Liver (tissue), 9 donors: Measurements from ENCODE around the gene ARHGEF7. TPM values are rescaled to one million over a fixed set of nuclear protein-coding genes. Genes with fewer than 3 reads are reported as not detected.

Source experiments
- DNase-seq: peaks from one replicate; pipeline ENCODE4 v3.0.0-alpha.2; 2017; ENCODE audit warnings: low spot score
- H3K27ac ChIP-seq, 2 donors: one replicate each; pipeline ENCODE4 v1.7.0; 2013; ENCODE audit warnings: inconsistent platforms in 2 of 2, low read length in 2 of 2, control low read depth in 1 of 2, low read depth in 1 of 2, mild to moderate bottlenecking in 1 of 2
- H3K27me3 ChIP-seq, 4 donors: one replicate each; pipeline versions ENCODE4 v1.6.1 to v1.7.0; 2013; ENCODE audit warnings: low read length in 3 of 4, inconsistent platforms in 1 of 4, mild to moderate bottlenecking in 1 of 4, moderate library complexity in 1 of 4; ENCODE audit not compliant: control insufficient read depth in 4 of 4, insufficient read depth in 4 of 4
- H3K36me3 ChIP-seq, 4 donors: one replicate each; pipeline versions ENCODE4 v1.6.1 to v1.7.0; 2013; ENCODE audit warnings: low read length in 3 of 4, mild to moderate bottlenecking in 3 of 4, low read depth in 1 of 4, moderate library complexity in 1 of 4; ENCODE audit not compliant: control insufficient read depth in 4 of 4, insufficient read depth in 3 of 4
- H3K4me1 ChIP-seq, 4 donors: one replicate each; pipeline versions ENCODE4 v1.6.1 to v1.7.0; 2013; ENCODE audit warnings: low read length in 3 of 4, mild to moderate bottlenecking in 3 of 4, moderate library complexity in 1 of 4; ENCODE audit not compliant: control insufficient read depth in 4 of 4, insufficient read depth in 4 of 4
- H3K4me3 ChIP-seq, 3 donors: one replicate each; pipeline versions ENCODE4 v1.6.1 to v1.7.0; 2013; ENCODE audit warnings: low read length in 3 of 3, control low read depth in 1 of 3, low read depth in 1 of 3, mild to moderate bottlenecking in 1 of 3
- H3K9ac ChIP-seq, 2 donors: one replicate each; pipeline ENCODE4 v1.7.0; 2013; ENCODE audit warnings: low read length in 2 of 2, mild to moderate bottlenecking in 2 of 2, moderate library complexity in 2 of 2, control low read depth in 1 of 2, low read depth in 1 of 2
- H3K9me3 ChIP-seq, 4 donors: one replicate each; pipeline versions ENCODE4 v1.6.1 to v1.7.0; 2013; ENCODE audit warnings: low read length in 3 of 4; ENCODE audit not compliant: control insufficient read depth in 4 of 4
- ATF3 ChIP-seq: IDR thresholded peaks from 2 replicates; pipeline ENCODE4 v1.6.1; 2016; ENCODE audit warnings: antibody characterized with exemption
- CTCF ChIP-seq: fragments of 150-350 bp; IDR thresholded peaks from 2 replicates; pipeline ENCODE4 v1.5.1; 2017; ENCODE audit warnings: improper control_type of control experiment, low read depth, low read length; ENCODE audit not compliant: missing input control
- EGR1 ChIP-seq, 2 donors: IDR thresholded peaks; 2 replicates each; pipeline ENCODE4 v1.6.1; 2016 to 2018; ENCODE audit warnings: antibody characterized with exemption in 2 of 2, low read depth in 2 of 2
- FOXA1 ChIP-seq: IDR thresholded peaks from 2 replicates; pipeline ENCODE4 v1.6.1; 2016; ENCODE audit warnings: antibody characterized with exemption
- FOXA2 ChIP-seq: IDR thresholded peaks from 2 replicates; pipeline ENCODE4 v1.6.1; 2016; ENCODE audit warnings: antibody characterized with exemption
- GABPA ChIP-seq, 2 donors: IDR thresholded peaks in 1 of 2; conservative IDR thresholded peaks in 1 of 2; 2 replicates each; pipeline ENCODE4 v1.6.1; 2016; ENCODE audit warnings: antibody characterized with exemption in 2 of 2, mild to moderate bottlenecking in 1 of 2, moderate library complexity in 1 of 2
- HNF4A ChIP-seq, 2 donors: conservative IDR thresholded peaks; 2 replicates each; pipeline ENCODE4 v1.6.1; 2016; ENCODE audit warnings: antibody characterized with exemption in 2 of 2, mild to moderate bottlenecking in 2 of 2
- HNF4G ChIP-seq: IDR thresholded peaks from 2 replicates; pipeline ENCODE4 v1.6.1; 2016; ENCODE audit warnings: antibody characterized with exemption
- JUND ChIP-seq, 2 donors: IDR thresholded peaks; 2 replicates each; pipeline ENCODE4 v1.6.1; 2016; ENCODE audit warnings: antibody characterized with exemption in 2 of 2
- MAX ChIP-seq: IDR thresholded peaks from 2 replicates; pipeline ENCODE4 v1.6.1; 2016; ENCODE audit warnings: antibody characterized with exemption
- NR2F2 ChIP-seq: IDR thresholded peaks from 2 replicates; pipeline ENCODE4 v1.6.1; 2016; ENCODE audit warnings: antibody characterized with exemption
- RAD21 ChIP-seq, 2 donors: IDR thresholded peaks; 2 replicates each; pipeline ENCODE4 v1.6.1; 2016; ENCODE audit warnings: antibody characterized with exemption in 2 of 2, mild to moderate bottlenecking in 2 of 2
- RXRA ChIP-seq, 2 donors: IDR thresholded peaks; 2 replicates each; pipeline ENCODE4 v1.6.1; 2017 to 2018; ENCODE audit warnings: antibody characterized with exemption in 2 of 2, mild to moderate bottlenecking in 1 of 2
- SP1 ChIP-seq: IDR thresholded peaks from 2 replicates; pipeline ENCODE4 v1.6.1; 2018; ENCODE audit warnings: antibody characterized with exemption, mild to moderate bottlenecking
- TAF1 ChIP-seq: conservative IDR thresholded peaks from 2 replicates; pipeline ENCODE4 v1.6.1; 2016; ENCODE audit warnings: antibody characterized with exemption, mild to moderate bottlenecking
- YY1 ChIP-seq: IDR thresholded peaks from 2 replicates; pipeline ENCODE4 v1.6.1; 2016; ENCODE audit warnings: antibody characterized with exemption, mild to moderate bottlenecking
- ZBTB33 ChIP-seq: IDR thresholded peaks from 2 replicates; pipeline ENCODE4 v1.6.1; 2016; ENCODE audit warnings: antibody characterized with exemption
- WGBS: extraction: QIAGEN DNeasy Blood & Tissue Kit; methylation state at CpG from one replicate; pipeline ENCODE4 v1.1.7; 2013; 5-methylcytosine and 5-hydroxymethylcytosine counted together
- polyA plus RNA-seq, 2 donors: library from polyadenylated mRNA; stranded (reverse) in 1 of 2; unstranded in 1 of 2; fragments of 200-250 nt in 1 of 2; fragments of >200 nt in 1 of 2; fragmentation: Nextera tagmentation in 1 of 2; extraction: Ambion mirVana in 1 of 2; gene quantifications; one replicate each; pipeline versions ENCODE4 v1.2.1 to v1.2.3, GENCODE V29; 2013 to 2015
- total RNA-seq, 2 donors: library from RNA; depleted of rRNA; stranded (reverse); fragments of >200 nt; gene quantifications; one replicate each; pipeline ENCODE4 v1.2.3, GENCODE V29; 2014
- TF ChIP-seq, protein P1 (sequence below): IDR thresholded peaks from 2 replicates; pipeline ENCODE4 v1.6.1; 2016; ENCODE audit warnings: antibody characterized with exemption, mild to moderate bottlenecking
- donor health status: healthy.
- donor health status: healthy.
- donor health status: healthy.
- donor health status: healthy.
- donor health status: healthy.

The ARHGEF7 gene
- total and polyA plus RNA-seq, 4 donors = 10.3 to 37.5 (median 20.1) TPM

GRCh38 chr13:111323950-111324651 lies 209.0 kb downstream of the ARHGEF7 start:
- no peaks in the 10 kb centered on the region for H3K27me3 ChIP-seq
- no peak overlapping the region for H3K4me3 ChIP-seq
- TF ChIP-seq MAX (no peak), ATF3 (no peak), HNF4G (no peak), YY1 (no peak), EGR1 (IDR thresholded peaks at IDR 0.05; ENCODE audit: low read depth in 2 of 2) (no peak), CTCF (no peak), FOXA2 (no peak), SP1 (no peak), RXRA (IDR thresholded peaks at IDR 0.05) (no peak)
- no peaks in the 10 kb centered on the region for H3K4me1 ChIP-seq
- H3K27ac ChIP-seq = no peak overlapping the region
- 86% methylated on average over 17 of the region's 17 CpGs for WGBS
- H3K9me3 ChIP-seq = no peaks in the 10 kb centered on the region
- no peak overlapping the region for H3K9ac ChIP-seq
- H3K36me3 ChIP-seq = no peaks in the 10 kb centered on the region
- no peak for DNase-seq

DNA sequence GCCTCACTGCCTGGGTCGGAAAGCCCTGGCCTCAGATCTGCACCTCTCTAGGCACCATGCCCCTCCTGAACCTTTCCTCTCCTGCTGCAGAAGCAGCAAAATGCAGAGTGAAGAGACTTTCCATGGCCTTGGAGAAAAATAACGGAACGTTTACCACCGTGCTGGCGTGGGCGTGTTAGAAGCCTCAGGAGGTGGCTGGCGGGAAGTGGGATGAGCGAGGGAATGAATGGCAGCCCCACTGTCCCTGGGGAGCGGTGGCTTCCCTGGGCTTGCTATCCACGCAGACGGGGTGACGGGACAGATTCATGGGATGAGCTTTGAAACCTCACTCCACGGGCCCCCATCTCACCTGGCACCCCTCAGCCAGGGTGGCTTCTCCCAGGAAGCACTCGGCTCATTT lies 209.6 kb downstream of the ARHGEF7 start:
- no peak for DNase-seq
- WGBS = 93% methylated on average over 14 of the region's 14 CpGs
- Histone ChIP-seq H3K4me1 (no peaks in the 10 kb centered on the region), H3K9me3 (no peaks in the 10 kb centered on the region), H3K27me3 (no peaks in the 10 kb centered on the region), H3K4me3 (no peak overlapping the region), H3K36me3 (no peaks in the 10 kb centered on the region), H3K9ac (no peak overlapping the region), H3K27ac (no peak overlapping the region)
- no peak for TF ChIP-seq NR2F2
- TF ChIP-seq RXRA (IDR thresholded peaks at IDR 0.05) = no peak
- no peak for TF ChIP-seq SP1
- no peak for TF ChIP-seq MAX
- TF ChIP-seq GABPA (IDR thresholded peaks at IDR 0.05 in 1 of 2, conservative IDR thresholded peaks at IDR 0.05 in 1 of 2) = no peak
- no peak for TF ChIP-seq FOXA1
- no peak for TF ChIP-seq RAD21 (IDR thresholded peaks at IDR 0.05)
- TF ChIP-seq FOXA2 = no peak
- TF ChIP-seq HNF4A (conservative IDR thresholded peaks at IDR 0.05) = no peak
- TF ChIP-seq CTCF = no peak
- TF ChIP-seq YY1 = no peak
- TF ChIP-seq ATF3 = no peak
- TF ChIP-seq JUND (IDR thresholded peaks at IDR 0.05) = no peak
- TF ChIP-seq, protein P1, sequence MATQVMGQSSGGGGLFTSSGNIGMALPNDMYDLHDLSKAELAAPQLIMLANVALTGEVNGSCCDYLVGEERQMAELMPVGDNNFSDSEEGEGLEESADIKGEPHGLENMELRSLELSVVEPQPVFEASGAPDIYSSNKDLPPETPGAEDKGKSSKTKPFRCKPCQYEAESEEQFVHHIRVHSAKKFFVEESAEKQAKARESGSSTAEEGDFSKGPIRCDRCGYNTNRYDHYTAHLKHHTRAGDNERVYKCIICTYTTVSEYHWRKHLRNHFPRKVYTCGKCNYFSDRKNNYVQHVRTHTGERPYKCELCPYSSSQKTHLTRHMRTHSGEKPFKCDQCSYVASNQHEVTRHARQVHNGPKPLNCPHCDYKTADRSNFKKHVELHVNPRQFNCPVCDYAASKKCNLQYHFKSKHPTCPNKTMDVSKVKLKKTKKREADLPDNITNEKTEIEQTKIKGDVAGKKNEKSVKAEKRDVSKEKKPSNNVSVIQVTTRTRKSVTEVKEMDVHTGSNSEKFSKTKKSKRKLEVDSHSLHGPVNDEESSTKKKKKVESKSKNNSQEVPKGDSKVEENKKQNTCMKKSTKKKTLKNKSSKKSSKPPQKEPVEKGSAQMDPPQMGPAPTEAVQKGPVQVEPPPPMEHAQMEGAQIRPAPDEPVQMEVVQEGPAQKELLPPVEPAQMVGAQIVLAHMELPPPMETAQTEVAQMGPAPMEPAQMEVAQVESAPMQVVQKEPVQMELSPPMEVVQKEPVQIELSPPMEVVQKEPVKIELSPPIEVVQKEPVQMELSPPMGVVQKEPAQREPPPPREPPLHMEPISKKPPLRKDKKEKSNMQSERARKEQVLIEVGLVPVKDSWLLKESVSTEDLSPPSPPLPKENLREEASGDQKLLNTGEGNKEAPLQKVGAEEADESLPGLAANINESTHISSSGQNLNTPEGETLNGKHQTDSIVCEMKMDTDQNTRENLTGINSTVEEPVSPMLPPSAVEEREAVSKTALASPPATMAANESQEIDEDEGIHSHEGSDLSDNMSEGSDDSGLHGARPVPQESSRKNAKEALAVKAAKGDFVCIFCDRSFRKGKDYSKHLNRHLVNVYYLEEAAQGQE = no peak
- TF ChIP-seq TAF1 = no peak
- TF ChIP-seq HNF4G = no peak
- TF ChIP-seq ZBTB33 = no peak
- no peak for TF ChIP-seq EGR1 (IDR thresholded peaks at IDR 0.05; ENCODE audit: low read depth in 2 of 2)
